Sigmoid colon (tissue), 4 donors: ENCODE measurements around the gene SPOCK1.

Source experiments
- CTCF ChIP-seq, 4 experiments: fragments of 450-650 bp in 3 of 4; fragments of 200-600 bp in 1 of 4; IDR thresholded peaks; one replicate each; pipeline ENCODE4 v1.5.1; 2016 to 2019; ENCODE audit warnings: antibody characterized with exemption in 4 of 4, mild to moderate bottlenecking in 3 of 4, moderate library complexity in 2 of 4
- POLR2A ChIP-seq, 2 donors: fragments of 450-650 bp; IDR thresholded peaks; one replicate each; pipeline ENCODE4 v1.6.1; 2016; ENCODE audit warnings: antibody characterized with exemption in 2 of 2, mild to moderate bottlenecking in 2 of 2, moderate library complexity in 2 of 2
- POLR2AphosphoS5 ChIP-seq, 4 donors: sonication (generic); formaldehyde crosslinking; IDR thresholded peaks; one replicate each; pipeline ENCODE4 v1.6.1; 2017; ENCODE audit warnings: antibody characterized with exemption in 4 of 4

DNA sequence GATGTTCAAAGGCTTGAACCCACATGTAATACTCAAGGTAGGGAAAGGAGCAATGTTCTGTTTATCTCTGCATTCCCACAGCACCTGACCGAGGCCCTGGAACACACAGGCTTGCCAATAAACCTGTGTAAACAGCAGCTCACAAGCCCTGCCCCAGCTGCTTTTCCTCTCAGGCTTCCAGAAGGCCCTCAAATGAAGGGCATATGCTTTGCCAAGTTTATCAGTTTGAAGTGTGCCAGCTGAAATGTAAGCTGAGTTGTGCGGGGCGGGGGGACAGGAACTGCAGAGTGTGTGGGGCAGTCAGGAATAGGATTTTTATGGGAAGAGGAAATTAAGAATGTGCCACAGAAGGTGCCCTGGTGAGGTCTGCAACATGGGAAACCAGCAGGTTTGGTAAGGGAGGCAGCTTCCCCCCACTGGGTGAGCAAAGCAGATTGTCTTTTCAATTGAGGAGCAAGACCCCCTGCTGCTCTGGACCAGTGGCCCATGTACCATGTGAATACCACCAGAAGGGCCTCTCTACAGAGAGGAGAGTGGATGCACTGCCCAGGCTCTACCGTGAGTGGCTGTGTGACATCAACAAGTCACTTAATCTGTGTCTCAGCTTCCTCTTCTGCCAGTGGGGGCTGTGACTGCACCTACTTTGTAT lies 194.8 kb downstream of the SPOCK1 start:
- TF ChIP-seq CTCF (IDR thresholded peaks at IDR 0.05): no peak
- TF ChIP-seq POLR2AphosphoS5 (IDR thresholded peaks at IDR 0.05): peak in 1 of 4 donors; percentile 44
- TF ChIP-seq POLR2A (IDR thresholded peaks at IDR 0.05): no peak
